ENCODE data around the gene PPA2.

DNA sequence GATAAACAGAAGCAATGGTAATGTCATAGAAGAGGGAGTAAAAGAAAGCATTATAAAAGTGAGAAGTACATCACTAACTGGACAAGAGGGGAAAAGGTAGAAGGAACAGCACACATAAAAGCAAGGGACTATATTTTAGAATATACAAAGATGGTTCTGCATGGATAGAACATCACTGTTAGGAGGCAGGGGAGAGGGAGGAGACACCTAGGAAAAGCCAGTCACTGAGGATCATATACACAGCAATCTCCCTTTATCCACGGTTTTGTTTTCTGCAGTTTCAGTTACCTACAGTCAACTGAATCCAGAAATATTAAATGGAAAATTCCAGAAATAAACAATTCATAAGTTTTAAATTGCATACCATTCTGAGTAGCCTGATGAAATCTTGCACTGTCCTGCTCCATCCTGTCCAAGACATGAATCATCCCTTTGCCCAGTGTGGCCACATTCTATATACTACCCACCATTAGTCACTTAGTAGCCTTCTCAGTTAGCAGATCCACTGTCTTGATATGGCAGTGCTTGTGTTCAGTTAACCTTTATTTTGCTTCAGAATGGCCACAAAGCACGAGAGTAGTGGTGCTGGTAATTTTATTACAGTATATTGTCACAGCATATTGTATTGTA lies 74.2 kb downstream of the PPA2 start:
- TF ChIP-seq, protein P1, sequence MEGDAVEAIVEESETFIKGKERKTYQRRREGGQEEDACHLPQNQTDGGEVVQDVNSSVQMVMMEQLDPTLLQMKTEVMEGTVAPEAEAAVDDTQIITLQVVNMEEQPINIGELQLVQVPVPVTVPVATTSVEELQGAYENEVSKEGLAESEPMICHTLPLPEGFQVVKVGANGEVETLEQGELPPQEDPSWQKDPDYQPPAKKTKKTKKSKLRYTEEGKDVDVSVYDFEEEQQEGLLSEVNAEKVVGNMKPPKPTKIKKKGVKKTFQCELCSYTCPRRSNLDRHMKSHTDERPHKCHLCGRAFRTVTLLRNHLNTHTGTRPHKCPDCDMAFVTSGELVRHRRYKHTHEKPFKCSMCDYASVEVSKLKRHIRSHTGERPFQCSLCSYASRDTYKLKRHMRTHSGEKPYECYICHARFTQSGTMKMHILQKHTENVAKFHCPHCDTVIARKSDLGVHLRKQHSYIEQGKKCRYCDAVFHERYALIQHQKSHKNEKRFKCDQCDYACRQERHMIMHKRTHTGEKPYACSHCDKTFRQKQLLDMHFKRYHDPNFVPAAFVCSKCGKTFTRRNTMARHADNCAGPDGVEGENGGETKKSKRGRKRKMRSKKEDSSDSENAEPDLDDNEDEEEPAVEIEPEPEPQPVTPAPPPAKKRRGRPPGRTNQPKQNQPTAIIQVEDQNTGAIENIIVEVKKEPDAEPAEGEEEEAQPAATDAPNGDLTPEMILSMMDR (IDR thresholded peaks at IDR 0.05; ENCODE audit: insufficient read depth, low read length), result no peak
- TF ChIP-seq POLR2AphosphoS5 (IDR thresholded peaks at IDR 0.05; ENCODE audit: low read depth) (no peak), GABPA (IDR thresholded peaks at IDR 0.05; ENCODE audit: low read depth) (no peak), SPI1 (IDR thresholded peaks at IDR 0.05; ENCODE audit: borderline replicate concordance, low read depth) (no peak)
- TF ChIP-seq, protein P2, sequence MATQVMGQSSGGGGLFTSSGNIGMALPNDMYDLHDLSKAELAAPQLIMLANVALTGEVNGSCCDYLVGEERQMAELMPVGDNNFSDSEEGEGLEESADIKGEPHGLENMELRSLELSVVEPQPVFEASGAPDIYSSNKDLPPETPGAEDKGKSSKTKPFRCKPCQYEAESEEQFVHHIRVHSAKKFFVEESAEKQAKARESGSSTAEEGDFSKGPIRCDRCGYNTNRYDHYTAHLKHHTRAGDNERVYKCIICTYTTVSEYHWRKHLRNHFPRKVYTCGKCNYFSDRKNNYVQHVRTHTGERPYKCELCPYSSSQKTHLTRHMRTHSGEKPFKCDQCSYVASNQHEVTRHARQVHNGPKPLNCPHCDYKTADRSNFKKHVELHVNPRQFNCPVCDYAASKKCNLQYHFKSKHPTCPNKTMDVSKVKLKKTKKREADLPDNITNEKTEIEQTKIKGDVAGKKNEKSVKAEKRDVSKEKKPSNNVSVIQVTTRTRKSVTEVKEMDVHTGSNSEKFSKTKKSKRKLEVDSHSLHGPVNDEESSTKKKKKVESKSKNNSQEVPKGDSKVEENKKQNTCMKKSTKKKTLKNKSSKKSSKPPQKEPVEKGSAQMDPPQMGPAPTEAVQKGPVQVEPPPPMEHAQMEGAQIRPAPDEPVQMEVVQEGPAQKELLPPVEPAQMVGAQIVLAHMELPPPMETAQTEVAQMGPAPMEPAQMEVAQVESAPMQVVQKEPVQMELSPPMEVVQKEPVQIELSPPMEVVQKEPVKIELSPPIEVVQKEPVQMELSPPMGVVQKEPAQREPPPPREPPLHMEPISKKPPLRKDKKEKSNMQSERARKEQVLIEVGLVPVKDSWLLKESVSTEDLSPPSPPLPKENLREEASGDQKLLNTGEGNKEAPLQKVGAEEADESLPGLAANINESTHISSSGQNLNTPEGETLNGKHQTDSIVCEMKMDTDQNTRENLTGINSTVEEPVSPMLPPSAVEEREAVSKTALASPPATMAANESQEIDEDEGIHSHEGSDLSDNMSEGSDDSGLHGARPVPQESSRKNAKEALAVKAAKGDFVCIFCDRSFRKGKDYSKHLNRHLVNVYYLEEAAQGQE (IDR thresholded peaks at IDR 0.05; ENCODE audit: insufficient replicate concordance, low read depth), result no peak

All from HL-60 (cell line).